SJCRH30 (cell line): ENCODE data around the gene KCNAB1. TPM values are rescaled to one million over a fixed set of nuclear protein-coding genes. Genes with fewer than 3 reads are reported as not detected.

Source experiments
- DNase-seq, 2 experiments: peaks; one replicate each; pipeline ENCODE4 v3.0.0-alpha.2; 2015 to 2020
- H3K27ac ChIP-seq: fragments of 250-450 bp; sonication (Bioruptor Pico); 2 replicates; pipeline ENCODE4 v1.5.1; 2020; ENCODE audit warnings: mild to moderate bottlenecking, moderate library complexity
- H3K27me3 ChIP-seq: fragments of 250-450 bp; sonication (Bioruptor Pico); 2 replicates; pipeline ENCODE4 v1.5.1; 2020; ENCODE audit warnings: mild to moderate bottlenecking, moderate library complexity
- H3K36me3 ChIP-seq: fragments of 250-450 bp; sonication (Bioruptor Pico); 2 replicates; pipeline ENCODE4 v1.5.1; 2020; ENCODE audit warnings: mild to moderate bottlenecking, moderate library complexity
- H3K4me1 ChIP-seq: fragments of 250-450 bp; sonication (Bioruptor Pico); 2 replicates; pipeline ENCODE4 v1.5.1; 2020; ENCODE audit warnings: mild to moderate bottlenecking, moderate library complexity
- H3K4me3 ChIP-seq: fragments of 250-450 bp; sonication (Bioruptor Pico); 2 replicates; pipeline ENCODE4 v1.5.1; 2020; ENCODE audit warnings: mild to moderate bottlenecking, moderate library complexity
- H3K9me3 ChIP-seq: fragments of 250-450 bp; sonication (Bioruptor Pico); replicated peaks from 2 replicates; pipeline ENCODE4 v1.5.1; 2020; ENCODE audit warnings: mild to moderate bottlenecking, moderate library complexity
- total RNA-seq: library from RNA; depleted of rRNA; stranded (reverse); fragments of >200 nt; shearing (Covaris generic); gene quantifications from 2 replicates; pipeline ENCODE4 v1.2.3, GENCODE V29; 2014

KCNAB1 gene
- total RNA-seq, 1 experiment from 2014 or later = not detected

DNA sequence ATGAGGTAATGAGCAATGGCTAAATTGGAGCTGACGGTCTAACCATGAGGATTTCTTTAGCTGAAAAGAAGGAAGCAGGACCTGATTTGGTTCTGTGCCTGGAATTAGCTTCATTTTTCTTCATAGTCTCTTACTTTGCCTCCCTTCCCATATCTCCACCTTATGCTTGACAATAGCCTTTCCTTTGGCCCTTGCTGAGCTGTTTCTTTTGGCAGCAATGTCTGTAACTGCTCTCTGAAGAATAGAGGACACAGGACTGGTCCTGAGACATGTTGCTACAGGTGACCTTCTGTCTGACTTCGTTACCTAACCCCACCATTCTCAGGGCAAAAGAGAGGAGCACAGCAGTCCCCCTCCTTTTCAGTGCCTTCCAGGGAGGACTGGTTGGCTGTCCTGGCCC, 312.2 kb downstream of the KCNAB1 start:
- Histone ChIP-seq H3K27ac (no peak overlapping the region), H3K27me3 (no peaks in the 10 kb centered on the region), H3K4me1 (no peaks in the 10 kb centered on the region), H3K36me3 (no peaks in the 10 kb centered on the region), H3K4me3 (no peak overlapping the region), H3K9me3 (no peaks in the 10 kb centered on the region)
- DNase-seq = no peak

DNA sequence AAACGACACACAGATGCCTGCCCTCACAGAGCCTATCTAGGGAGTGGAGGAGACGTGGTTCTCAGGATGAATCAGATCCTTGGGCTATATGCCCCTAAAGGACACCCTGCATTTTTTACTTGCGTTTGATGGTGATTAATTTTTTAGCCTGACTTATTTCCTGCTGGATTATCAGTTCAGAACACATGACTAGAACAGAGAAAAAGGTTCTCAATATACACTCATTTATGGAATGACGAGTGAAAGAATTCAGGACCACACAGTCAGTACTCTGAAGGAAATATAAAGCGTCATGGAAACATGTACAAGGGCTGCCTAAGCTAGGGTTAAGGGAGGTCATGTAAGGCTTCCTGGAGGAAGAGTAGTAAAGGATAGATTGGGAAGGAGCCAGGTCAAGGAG, 312.8 kb downstream of the KCNAB1 start:
- H3K27ac ChIP-seq = no peak overlapping the region
- H3K36me3 ChIP-seq = no peaks in the 10 kb centered on the region
- no peaks in the 10 kb centered on the region for H3K27me3 ChIP-seq
- H3K4me1 ChIP-seq = no peaks in the 10 kb centered on the region
- no peak overlapping the region for H3K4me3 ChIP-seq
- no peaks in the 10 kb centered on the region for H3K9me3 ChIP-seq
- no peak for DNase-seq

DNA sequence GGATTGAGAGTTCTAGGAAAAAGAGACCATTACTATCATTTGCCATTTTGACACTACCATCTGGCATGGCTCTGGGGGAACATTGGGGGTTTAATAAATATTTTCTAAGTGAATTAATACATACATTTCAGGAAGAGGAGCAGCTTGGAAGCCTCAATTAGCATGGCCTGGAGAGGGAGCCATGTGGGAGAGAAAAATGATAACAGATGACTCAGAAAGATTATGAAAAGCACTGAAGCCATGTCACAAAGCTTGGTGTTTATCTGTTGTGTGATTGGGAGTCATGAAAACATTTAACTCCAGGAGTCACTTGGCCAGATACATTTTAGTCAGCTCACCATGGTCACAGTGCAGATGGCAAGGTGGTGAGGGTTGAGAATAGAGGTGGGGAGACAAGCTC, 313.5 kb downstream of the KCNAB1 start:
- H3K4me1 ChIP-seq = no peaks in the 10 kb centered on the region
- no peak overlapping the region for H3K4me3 ChIP-seq
- no peak for DNase-seq
- no peak overlapping the region for H3K27ac ChIP-seq
- H3K9me3 ChIP-seq = no peaks in the 10 kb centered on the region
- no peaks in the 10 kb centered on the region for H3K36me3 ChIP-seq
- H3K27me3 ChIP-seq = no peaks in the 10 kb centered on the region

DNA sequence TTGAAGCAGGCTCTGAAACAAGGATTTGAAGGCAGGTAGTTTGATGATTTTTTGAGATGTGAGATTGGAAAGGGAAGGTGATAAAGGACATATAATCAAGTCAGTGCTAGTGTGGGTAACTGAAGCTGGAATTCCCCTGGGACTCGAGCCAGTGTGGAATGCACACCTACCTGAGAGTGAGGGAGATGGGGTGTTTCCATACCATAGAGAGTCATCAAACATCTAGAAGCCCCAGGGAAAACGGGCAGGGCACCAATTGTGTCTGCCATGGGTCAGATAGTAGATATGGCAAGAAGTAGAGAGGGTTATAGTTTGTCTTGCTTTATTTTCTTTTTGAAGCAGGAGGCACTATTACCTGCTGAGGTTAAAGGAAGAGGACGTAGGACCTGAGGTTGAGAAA, 314.5 kb downstream of the KCNAB1 start:
- H3K4me1 ChIP-seq = no peaks in the 10 kb centered on the region
- H3K36me3 ChIP-seq = no peaks in the 10 kb centered on the region
- no peak for DNase-seq
- H3K9me3 ChIP-seq = no peaks in the 10 kb centered on the region
- H3K27ac ChIP-seq = no peak overlapping the region
- no peak overlapping the region for H3K4me3 ChIP-seq
- H3K27me3 ChIP-seq = no peaks in the 10 kb centered on the region

DNA sequence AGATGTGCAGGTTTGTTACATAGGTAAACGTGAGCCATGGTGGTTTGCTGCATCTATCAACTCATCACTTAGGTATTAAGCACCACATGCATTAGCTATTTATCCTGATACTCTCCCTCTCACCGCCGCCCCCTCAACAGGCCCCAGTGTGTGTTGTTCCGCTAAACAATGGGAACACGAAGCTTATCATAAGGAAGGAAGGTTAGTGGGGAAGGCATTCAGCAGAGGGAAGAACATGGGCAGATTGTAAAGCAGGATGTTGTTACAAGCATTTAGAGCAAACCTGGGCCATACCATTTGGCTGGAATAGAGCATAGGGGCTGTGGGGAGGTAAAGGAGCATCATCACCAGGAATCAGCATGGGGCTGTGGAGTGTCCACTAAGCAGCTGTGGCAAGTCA, 322.7 kb downstream of the KCNAB1 start:
- Histone ChIP-seq H3K4me1 (no peaks in the 10 kb centered on the region), H3K27me3 (no peaks in the 10 kb centered on the region), H3K9me3 (no peaks in the 10 kb centered on the region), H3K27ac (no peak overlapping the region), H3K4me3 (no peak overlapping the region), H3K36me3 (no peaks in the 10 kb centered on the region)
- DNase-seq = no peak

DNA sequence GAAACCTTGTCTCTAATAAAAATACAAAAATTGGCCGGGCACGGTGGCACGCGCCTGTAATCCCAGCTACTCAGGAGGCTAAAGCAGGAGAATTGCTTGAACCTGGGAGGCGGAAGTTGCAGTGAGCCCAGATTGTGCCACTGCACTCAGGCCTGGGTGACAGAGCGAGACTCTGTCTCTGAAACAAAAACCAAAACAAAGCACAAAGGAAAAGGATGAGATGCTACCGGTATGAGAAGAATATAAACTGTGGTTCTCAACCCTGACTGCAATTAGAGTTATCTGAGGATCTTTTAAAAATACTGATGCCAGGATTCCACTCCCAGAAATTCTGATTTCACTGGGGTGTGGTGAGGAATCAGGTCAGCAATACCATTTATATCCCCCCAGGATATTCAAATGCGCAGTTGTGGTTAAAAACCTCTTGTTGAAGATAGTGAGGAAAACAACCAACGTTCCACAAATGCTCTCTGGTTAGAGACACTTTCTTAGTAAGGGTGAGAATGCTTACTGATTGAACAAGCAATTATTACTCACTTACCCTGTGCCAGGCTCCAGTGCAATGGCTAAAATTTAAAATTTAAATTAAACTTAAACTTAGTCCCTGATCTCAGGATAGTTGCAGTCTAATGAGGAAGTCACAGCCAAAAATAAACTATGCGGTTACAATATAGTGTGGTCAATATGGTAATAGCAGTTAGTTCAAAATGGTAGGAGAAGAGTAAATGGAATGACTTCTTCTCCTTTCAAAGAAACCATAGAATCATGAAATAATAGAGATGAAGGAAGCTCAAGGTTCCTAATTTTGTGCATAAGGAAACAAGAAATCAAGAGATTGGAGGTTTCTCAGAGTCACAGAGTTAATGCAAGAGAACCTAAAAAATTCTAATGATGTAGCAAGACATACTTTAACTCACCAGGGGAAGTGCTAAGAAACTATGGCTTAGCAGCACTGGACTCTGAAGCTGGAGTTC, 325.0 kb downstream of the KCNAB1 start:
- Histone ChIP-seq H3K9me3 (no peaks in the 10 kb centered on the region), H3K4me3 (no peak overlapping the region), H3K4me1 (no peaks in the 10 kb centered on the region), H3K27me3 (no peaks in the 10 kb centered on the region), H3K27ac (no peak overlapping the region), H3K36me3 (no peaks in the 10 kb centered on the region)
- DNase-seq = no peak

DNA sequence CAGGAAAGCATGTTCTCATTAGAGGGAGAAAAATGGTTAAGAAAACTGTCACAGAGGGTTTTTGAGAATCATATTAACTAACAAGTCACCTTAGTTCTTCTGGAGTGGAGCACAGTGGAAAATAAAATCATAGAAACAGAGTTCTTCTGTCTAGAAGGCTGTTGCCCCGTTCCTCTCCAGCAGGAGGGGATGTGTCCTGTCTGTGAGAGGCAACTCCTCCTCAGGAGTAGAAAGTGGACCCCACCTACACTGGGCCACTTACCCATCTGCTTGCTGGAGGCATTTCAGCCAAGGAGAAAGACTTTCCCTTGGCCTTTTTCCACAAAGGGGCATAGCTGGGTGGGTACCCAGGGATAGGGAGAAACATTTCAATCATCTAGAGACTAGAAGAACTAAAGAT, 327.9 kb downstream of the KCNAB1 start:
- Histone ChIP-seq H3K4me3 (no peak overlapping the region), H3K27me3 (no peaks in the 10 kb centered on the region), H3K4me1 (no peaks in the 10 kb centered on the region), H3K36me3 (no peaks in the 10 kb centered on the region), H3K9me3 (no peaks in the 10 kb centered on the region), H3K27ac (no peak overlapping the region)
- DNase-seq = peak; percentile 30 to 44

DNA sequence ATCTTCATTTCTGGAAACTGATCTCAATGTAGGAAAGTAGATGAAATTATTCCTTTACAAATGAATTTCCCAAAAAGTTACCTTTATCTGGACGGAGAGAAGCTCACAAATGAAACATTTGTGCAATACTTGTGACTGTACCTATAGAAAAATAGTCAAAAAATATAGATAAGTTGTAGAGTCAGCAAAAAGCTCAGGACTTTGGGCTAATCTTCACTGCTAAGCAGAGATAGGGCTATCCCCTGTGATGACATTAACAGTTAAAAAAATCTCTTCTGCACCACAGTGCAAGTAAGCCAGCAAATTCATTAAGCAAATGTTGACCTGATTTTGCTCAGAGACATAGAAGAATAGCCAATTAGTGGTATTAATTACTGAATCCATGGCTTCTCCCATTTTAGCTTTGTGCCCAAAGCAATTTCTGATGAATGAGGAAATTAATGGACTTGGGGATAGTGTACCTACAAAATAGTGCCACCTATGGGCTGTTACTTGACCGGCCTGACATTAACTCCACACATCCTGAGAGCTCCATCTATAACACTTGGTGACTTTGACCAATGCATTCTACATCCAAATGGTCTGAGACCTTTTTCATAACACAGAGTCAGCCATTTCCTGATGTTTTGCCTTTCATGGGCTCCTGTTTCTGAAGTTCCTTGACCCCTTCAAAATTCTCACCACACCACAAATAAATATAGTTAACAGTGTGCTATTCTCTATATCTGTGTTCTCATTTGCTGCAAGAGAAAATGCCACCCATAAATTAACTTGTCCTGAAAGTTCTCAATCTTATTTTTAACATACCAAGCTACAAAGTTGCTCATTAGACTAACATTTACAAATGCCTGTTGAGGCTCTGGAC, 329.6 kb downstream of the KCNAB1 start:
- no peak overlapping the region for H3K27ac ChIP-seq
- H3K9me3 ChIP-seq = no peaks in the 10 kb centered on the region
- H3K4me1 ChIP-seq = no peaks in the 10 kb centered on the region
- no peaks in the 10 kb centered on the region for H3K27me3 ChIP-seq
- DNase-seq = peak in 1 of 2 experiments; percentile 49
- H3K4me3 ChIP-seq = no peak overlapping the region
- no peaks in the 10 kb centered on the region for H3K36me3 ChIP-seq

DNA sequence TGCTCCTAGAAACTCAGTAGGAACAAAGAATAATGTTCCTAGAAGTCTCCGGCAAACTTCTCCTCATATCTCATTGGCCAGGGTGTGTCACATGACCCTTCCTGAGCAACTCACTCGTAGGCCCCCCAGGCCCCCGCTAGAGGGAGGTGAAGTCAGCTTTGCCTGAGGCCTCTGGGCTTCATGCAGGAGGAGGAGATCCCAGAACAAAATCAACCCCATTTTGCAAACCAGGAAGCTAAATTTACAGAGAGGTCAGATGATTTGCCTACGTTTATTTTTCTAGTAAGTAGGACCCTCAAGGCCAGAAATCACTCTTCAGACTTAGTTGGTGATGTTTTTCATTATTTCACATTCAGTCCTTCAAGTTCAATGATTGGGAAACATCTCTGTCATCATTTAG, 335.5 kb downstream of the KCNAB1 start:
- H3K4me1 ChIP-seq = no peaks in the 10 kb centered on the region
- H3K27ac ChIP-seq = no peak overlapping the region
- 0 out of 2 replicates have a peak, but pooled peaks cover 7% of the 10 kb centered on the region for H3K27me3 ChIP-seq
- H3K36me3 ChIP-seq = no peaks in the 10 kb centered on the region
- H3K9me3 ChIP-seq = no peaks in the 10 kb centered on the region
- no peak overlapping the region for H3K4me3 ChIP-seq
- peak; percentile 54 to 65 for DNase-seq

DNA sequence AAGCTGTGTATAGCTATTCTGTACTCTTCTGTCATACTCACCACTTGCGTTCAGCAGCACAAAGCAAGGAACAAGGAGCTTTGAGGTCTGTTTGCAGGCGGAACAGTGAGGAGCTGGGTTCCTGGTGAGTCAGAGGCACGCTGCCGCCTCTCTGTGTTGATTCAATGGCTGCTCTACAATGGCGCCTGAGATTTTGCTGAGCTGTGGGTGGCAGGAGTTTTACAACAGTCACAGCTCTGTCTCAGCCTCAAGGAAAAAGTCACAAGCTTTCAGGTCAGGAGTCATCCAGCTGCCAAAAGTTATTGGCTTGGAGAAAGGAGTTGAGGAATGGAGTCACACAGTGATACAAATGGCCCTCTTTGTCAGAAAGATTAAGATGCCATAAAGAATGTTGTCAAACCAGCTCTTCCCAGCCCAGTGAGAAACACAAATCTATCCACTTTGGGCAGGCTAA, 336.4 kb downstream of the KCNAB1 start:
- no peak overlapping the region for H3K27ac ChIP-seq
- no peak for DNase-seq
- H3K27me3 ChIP-seq = 0 out of 2 replicates have a peak, but pooled peaks cover 7% of the 10 kb centered on the region
- no peak overlapping the region for H3K4me3 ChIP-seq
- no peaks in the 10 kb centered on the region for H3K36me3 ChIP-seq
- no peaks in the 10 kb centered on the region for H3K9me3 ChIP-seq
- H3K4me1 ChIP-seq = no peaks in the 10 kb centered on the region

DNA sequence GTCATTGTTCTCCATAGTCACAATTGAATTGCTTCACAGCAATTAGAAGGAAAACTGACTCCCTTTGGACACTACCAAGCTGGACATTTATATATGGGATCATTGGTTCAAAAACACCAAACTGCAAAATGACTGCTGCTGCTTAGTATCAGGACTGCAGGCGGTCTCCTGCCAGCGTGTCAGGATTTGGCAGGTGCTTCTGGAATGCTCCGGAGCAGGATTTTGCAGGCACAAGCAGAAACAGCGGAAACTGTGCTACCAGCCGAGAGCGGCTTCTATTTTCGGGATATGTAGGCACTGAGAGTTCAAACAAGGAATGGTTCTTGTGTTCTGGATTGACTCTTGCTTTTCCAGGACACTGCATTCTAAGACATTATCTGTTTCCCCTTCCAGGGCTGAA, 339.1 kb downstream of the KCNAB1 start:
- Histone ChIP-seq H3K9me3 (no peaks in the 10 kb centered on the region), H3K36me3 (no peaks in the 10 kb centered on the region), H3K27ac (no peak overlapping the region), H3K4me3 (no peak overlapping the region), H3K4me1 (no peaks in the 10 kb centered on the region), H3K27me3 (0 out of 2 replicates have a peak, but pooled peaks cover 7% of the 10 kb centered on the region)
- DNase-seq = no peak

DNA sequence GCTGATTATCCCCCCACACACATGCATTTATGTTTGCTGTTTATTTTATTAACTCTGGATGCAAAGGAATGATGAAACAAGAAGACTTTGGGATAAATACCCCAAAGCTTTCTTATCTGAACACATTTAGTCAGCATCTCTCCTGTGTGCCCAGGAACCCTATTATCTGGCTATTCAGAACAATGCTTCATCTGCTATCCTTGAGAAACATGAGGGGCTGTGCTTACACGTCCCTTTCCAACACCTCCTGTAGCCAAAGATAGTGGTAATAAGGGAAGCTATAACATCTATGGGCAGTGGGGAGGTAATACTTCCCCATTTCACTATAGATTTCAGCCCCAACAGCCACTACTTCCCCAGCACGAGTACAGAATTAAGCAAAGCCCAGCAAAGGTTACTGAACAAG, 339.8 kb downstream of the KCNAB1 start:
- Histone ChIP-seq H3K4me1 (no peaks in the 10 kb centered on the region), H3K27me3 (0 out of 2 replicates have a peak, but pooled peaks cover 7% of the 10 kb centered on the region), H3K4me3 (no peak overlapping the region), H3K36me3 (no peaks in the 10 kb centered on the region), H3K9me3 (no peaks in the 10 kb centered on the region), H3K27ac (no peak overlapping the region)
- DNase-seq = no peak

DNA sequence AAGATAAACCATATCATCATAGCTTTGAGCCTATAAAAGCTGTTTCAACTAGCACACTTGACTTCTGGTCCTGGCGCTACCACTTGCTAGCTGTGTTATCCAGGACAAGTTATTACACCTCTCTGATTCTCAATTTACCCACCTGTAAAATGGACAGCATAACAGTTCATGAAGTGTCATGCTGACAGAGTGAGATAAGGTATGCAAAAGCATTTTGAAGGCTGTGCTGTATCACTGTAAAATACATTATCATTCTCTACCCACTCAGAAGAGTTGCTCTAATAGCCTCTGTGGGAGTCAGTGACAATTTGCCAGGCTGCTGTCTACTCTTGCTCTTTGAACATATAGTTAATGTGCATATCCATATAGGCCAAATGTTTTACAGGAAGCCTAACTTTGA, 341.5 kb downstream of the KCNAB1 start:
- Histone ChIP-seq H3K4me1 (no peaks in the 10 kb centered on the region), H3K36me3 (no peaks in the 10 kb centered on the region), H3K27ac (no peak overlapping the region), H3K4me3 (no peak overlapping the region), H3K27me3 (0 out of 2 replicates have a peak, but pooled peaks cover 7% of the 10 kb centered on the region), H3K9me3 (no peaks in the 10 kb centered on the region)
- no peak for DNase-seq

DNA sequence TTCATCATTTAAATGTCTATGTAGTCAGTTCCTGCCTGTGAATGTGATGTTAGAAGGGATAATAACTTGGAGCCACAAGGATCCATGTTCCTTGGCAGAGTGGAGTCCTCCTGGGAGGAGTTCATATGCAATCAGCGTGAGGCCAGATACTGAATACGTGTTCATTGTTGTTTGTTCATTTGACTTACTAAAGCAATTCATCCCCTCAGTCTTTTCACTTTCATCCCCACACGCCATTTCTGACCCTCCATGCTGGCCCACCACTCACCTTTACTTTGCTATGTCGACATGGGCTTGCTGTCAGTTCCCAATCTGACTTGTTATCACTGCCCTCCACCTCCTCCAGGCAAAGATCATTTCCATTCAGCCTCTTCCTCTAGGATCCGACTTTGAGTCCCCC, 342.7 kb downstream of the KCNAB1 start:
- no peak for DNase-seq
- no peaks in the 10 kb centered on the region for H3K36me3 ChIP-seq

DNA sequence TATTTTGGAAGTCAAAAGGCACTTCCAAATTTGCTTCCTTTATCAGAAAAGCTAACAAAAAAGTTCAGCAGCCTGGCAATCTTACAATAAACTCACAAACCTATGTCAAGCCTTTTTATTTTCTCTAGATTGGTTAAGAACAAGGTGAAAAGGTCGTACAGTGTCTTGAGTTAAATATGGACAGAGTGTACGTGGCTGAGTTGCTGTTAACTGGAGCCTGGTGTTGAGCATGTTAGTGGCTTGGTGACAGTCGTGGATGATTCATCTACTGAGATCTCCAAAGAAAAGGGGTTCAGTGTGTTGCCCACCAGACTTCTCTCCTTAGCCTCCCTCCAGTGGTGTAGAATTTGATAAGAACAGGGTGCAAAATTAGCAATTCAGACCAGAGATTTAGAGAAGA, 344.8 kb downstream of the KCNAB1 start:
- H3K9me3 ChIP-seq = no peaks in the 10 kb centered on the region

More for the DNA sequence above, 342.7 kb downstream of the KCNAB1 start:
- H3K27ac ChIP-seq = no peak overlapping the region
- H3K4me1 ChIP-seq = no peaks in the 10 kb centered on the region
- no peaks in the 10 kb centered on the region for H3K9me3 ChIP-seq
- 0 out of 2 replicates have a peak, but pooled peaks cover 7% of the 10 kb centered on the region for H3K27me3 ChIP-seq
- no peak overlapping the region for H3K4me3 ChIP-seq

More for the DNA sequence above, 344.8 kb downstream of the KCNAB1 start:
- no peak for DNase-seq
- H3K4me1 ChIP-seq = no peaks in the 10 kb centered on the region
- no peaks in the 10 kb centered on the region for H3K27me3 ChIP-seq
- H3K36me3 ChIP-seq = no peaks in the 10 kb centered on the region
- no peak overlapping the region for H3K4me3 ChIP-seq
- H3K27ac ChIP-seq = no peak overlapping the region
